Myocyte (in vitro differentiated cells): ENCODE results near the gene HEY2. TPM values are rescaled to one million over a fixed set of nuclear protein-coding genes. Genes with fewer than 3 reads are reported as not detected.

ENCODE experiments used
- DNase-seq: peaks from one replicate; pipeline ENCODE4 v3.0.0-alpha.2; 2012; ENCODE audit warnings: low read depth
- total RNA-seq: library from RNA; depleted of rRNA; stranded (reverse); fragments of >200 nt; gene quantifications from 2 replicates; pipeline ENCODE4 v1.2.3, GENCODE V29; 2014

HEY2 gene
- total RNA-seq, 1 donor from 2014 or later: 0.08 TPM

GRCh38 chr6:125743604-125744003 is 5.8 kb upstream of the HEY2 start:
- no peak for DNase-seq

GRCh38 chr6:125745281-125746018 is 4.0 kb upstream of the HEY2 start:
- no peak for DNase-seq

- DNase-seq: no peak
These were observed 3.4 kb upstream of the HEY2 start for GRCh38 chr6:125746019-125746414.

GRCh38 chr6:125746731-125747588 is 2.5 kb upstream of the HEY2 start:
- peak; percentile 45 for DNase-seq

- peak; percentile 19 for DNase-seq
These were observed 1.6 kb upstream of the HEY2 start for GRCh38 chr6:125747589-125748405.

GRCh38 chr6:125748406-125749172 is 843 bp upstream of the HEY2 start:
- no peak for DNase-seq

GRCh38 chr6:125749865-125750691 is 646 bp downstream of the HEY2 start:
- no peak for DNase-seq

GRCh38 chr6:125750692-125751333 is 1.4 kb downstream of the HEY2 start:
- no peak for DNase-seq

GRCh38 chr6:125751334-125751916 is 2.0 kb downstream of the HEY2 start:
- DNase-seq: no peak

- DNase-seq: no peak
These were observed 3.3 kb downstream of the HEY2 start for GRCh38 chr6:125752773-125753172.

- no peak for DNase-seq
These were observed 3.9 kb downstream of the HEY2 start for GRCh38 chr6:125753218-125753936.

- DNase-seq: no peak
These were observed 4.5 kb downstream of the HEY2 start for GRCh38 chr6:125753937-125754259.

- DNase-seq: no peak
These were observed 5.1 kb downstream of the HEY2 start for GRCh38 chr6:125754566-125754965.

GRCh38 chr6:125759184-125759902 is 9.9 kb downstream of the HEY2 start:
- no peak for DNase-seq

- no peak for DNase-seq
These were observed 10.6 kb downstream of the HEY2 start for GRCh38 chr6:125759959-125760457.

- DNase-seq: no peak
These were observed 14.8 kb downstream of the HEY2 start for GRCh38 chr6:125764121-125764671.

GRCh38 chr6:125765944-125766343 is 16.5 kb downstream of the HEY2 start:
- DNase-seq: no peak
